C4-2B (cell line): Measurements from ENCODE around the gene PELO.

Experiments
- ZFX ChIP-seq: fragments of 450-650 bp; IDR thresholded peaks from 2 replicates; pipeline ENCODE4 v1.6.1; 2017
- TF ChIP-seq, protein P1 (sequence below): fragments of 450-650 bp; conservative IDR thresholded peaks from 2 replicates; pipeline ENCODE4 v1.5.1; 2017; ENCODE audit warnings: mild to moderate bottlenecking

GRCh38 chr5:52821901-52822300 is 34.2 kb downstream of the PELO start:
- TF ChIP-seq, protein P1, sequence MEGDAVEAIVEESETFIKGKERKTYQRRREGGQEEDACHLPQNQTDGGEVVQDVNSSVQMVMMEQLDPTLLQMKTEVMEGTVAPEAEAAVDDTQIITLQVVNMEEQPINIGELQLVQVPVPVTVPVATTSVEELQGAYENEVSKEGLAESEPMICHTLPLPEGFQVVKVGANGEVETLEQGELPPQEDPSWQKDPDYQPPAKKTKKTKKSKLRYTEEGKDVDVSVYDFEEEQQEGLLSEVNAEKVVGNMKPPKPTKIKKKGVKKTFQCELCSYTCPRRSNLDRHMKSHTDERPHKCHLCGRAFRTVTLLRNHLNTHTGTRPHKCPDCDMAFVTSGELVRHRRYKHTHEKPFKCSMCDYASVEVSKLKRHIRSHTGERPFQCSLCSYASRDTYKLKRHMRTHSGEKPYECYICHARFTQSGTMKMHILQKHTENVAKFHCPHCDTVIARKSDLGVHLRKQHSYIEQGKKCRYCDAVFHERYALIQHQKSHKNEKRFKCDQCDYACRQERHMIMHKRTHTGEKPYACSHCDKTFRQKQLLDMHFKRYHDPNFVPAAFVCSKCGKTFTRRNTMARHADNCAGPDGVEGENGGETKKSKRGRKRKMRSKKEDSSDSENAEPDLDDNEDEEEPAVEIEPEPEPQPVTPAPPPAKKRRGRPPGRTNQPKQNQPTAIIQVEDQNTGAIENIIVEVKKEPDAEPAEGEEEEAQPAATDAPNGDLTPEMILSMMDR = no peak
- no peak for TF ChIP-seq ZFX
